Measurements from ENCODE around the gene NSD1.

The NSD1 gene

GRCh38 chr5:177295924-177296323 is 162.4 kb downstream of the NSD1 start:
- no peak for TF ChIP-seq CTCF (IDR thresholded peaks at IDR 0.05)

- TF ChIP-seq CTCF (IDR thresholded peaks at IDR 0.05) = no peak
These were observed 163.0 kb downstream of the NSD1 start for GRCh38 chr5:177296581-177296980.

- TF ChIP-seq CTCF (IDR thresholded peaks at IDR 0.05) = no peak
These were observed 164.3 kb downstream of the NSD1 start for GRCh38 chr5:177297922-177298321.

- TF ChIP-seq CTCF (IDR thresholded peaks at IDR 0.05) = no peak
These were observed 166.1 kb downstream of the NSD1 start for GRCh38 chr5:177299697-177300096.

- no peak for TF ChIP-seq CTCF (IDR thresholded peaks at IDR 0.05)
These were observed 166.8 kb downstream of the NSD1 start for GRCh38 chr5:177300236-177300880.

GRCh38 chr5:177300951-177301350 is 167.4 kb downstream of the NSD1 start:
- TF ChIP-seq CTCF (IDR thresholded peaks at IDR 0.05) = no peak

- no peak for TF ChIP-seq CTCF (IDR thresholded peaks at IDR 0.05)
These were observed 168.1 kb downstream of the NSD1 start for GRCh38 chr5:177301503-177302165.
